GM12864 (cell line): ENCODE measurements around the gene LAT.
"Not testable (repeated sequence)": the region's sequence is repeated elsewhere in the genome, so short reads cannot be mapped to it uniquely, and the experiment has no call there.

Experiments used
- DNase-seq: peaks from one replicate; pipeline ENCODE4 v3.0.0-alpha.2; 2011; ENCODE audit warnings: low read depth
- H3K4me3 ChIP-seq: 2 replicates; pipeline ENCODE4 v1.5.1; 2011; ENCODE audit warnings: mild to moderate bottlenecking, low read depth, low read length, control low read depth
- TF ChIP-seq, protein P1 (sequence below): IDR thresholded peaks from 2 replicates; pipeline ENCODE4 v1.5.1; 2011; ENCODE audit warnings: low read depth, mild to moderate bottlenecking, moderate library complexity, low read length, control low read depth, inconsistent platforms; ENCODE audit errors: missing control alignments

The LAT gene

DNA sequence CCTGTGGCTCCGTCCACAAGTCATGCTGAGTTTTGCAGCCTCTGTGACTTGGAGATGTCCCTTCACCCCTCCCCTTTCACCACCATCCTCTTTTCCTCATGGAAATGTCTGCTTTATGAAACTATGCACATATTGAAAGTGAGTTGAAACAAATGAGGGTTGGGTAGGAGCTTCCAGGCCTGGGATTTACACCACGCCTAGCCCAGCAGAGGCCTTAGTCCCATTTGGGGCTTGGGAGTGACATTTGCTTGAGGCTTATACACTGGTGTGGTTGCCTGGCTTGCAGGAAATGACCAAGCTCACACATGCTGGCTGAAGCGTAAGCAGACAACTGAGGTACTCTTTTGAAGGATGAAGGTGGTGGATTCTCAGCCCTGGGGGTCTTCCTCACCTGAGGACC is 20.8 kb upstream of the LAT start:
- DNase-seq, result no peak
- TF ChIP-seq, protein P1, sequence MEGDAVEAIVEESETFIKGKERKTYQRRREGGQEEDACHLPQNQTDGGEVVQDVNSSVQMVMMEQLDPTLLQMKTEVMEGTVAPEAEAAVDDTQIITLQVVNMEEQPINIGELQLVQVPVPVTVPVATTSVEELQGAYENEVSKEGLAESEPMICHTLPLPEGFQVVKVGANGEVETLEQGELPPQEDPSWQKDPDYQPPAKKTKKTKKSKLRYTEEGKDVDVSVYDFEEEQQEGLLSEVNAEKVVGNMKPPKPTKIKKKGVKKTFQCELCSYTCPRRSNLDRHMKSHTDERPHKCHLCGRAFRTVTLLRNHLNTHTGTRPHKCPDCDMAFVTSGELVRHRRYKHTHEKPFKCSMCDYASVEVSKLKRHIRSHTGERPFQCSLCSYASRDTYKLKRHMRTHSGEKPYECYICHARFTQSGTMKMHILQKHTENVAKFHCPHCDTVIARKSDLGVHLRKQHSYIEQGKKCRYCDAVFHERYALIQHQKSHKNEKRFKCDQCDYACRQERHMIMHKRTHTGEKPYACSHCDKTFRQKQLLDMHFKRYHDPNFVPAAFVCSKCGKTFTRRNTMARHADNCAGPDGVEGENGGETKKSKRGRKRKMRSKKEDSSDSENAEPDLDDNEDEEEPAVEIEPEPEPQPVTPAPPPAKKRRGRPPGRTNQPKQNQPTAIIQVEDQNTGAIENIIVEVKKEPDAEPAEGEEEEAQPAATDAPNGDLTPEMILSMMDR, result no peak
- no peak overlapping the region for H3K4me3 ChIP-seq

DNA sequence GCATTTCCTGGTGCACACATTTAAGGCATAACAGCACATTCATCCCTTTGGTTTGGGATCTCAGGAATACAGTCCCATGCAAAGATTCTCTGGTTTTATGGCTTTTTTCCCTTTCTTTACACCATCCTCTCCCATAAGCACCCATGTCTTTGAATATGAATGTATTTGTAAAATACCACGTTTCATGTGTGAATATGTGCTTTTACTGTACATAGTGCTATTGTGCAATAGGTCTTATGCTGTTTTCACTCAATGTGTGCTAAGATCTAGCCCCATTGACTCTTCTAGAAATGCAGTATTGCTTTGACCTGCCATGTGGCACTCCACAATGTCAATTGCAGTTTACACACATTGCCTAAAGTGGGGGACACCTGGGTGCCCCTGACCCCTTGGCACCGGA is 20.4 kb upstream of the LAT start:
- TF ChIP-seq, protein P1, result no peak
- H3K4me3 ChIP-seq, result no peak overlapping the region
- DNase-seq, result no peak

DNA sequence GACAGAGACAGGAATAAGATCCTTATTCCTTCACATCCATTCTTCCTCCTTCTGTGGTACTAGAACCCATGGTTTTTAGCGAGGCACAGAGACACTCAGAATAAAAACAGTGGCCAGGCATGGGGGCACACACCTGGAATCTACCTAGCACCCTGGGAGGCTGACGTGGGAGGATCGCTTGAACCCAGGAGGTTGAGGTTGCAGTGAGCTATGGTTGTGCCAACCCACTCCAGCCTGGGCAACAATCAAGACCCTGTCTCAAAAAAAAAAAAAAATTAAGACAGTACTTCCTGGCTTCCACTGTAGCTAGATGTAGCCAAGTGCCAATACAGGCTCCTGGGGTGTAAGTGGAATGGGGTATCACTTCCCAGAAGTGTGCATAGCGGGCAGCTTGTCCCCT is 17.7 kb upstream of the LAT start:
- TF ChIP-seq, protein P1, result no peak
- no peak overlapping the region for H3K4me3 ChIP-seq
- no peak for DNase-seq

DNA sequence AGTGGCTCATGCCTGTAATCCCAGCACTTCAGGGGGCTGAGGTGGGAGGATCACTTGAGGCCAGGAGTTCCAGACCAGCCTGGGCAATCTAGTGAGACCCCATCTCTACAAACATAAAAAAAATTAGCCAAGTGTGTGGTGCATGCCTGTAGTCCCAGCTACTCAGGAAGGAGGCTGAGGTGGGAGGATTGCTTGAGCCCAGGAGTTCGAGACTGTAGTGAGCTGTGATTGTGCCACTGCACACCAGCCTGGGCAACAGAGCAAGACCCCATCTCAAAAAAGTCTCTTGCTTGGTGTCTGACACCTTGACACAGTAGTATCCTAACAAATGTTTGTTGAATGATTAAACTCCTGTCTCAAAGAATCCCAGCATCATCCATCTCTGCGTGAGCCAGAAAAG is 15.2 kb upstream of the LAT start:
- not testable (repeated sequence) for DNase-seq

DNA sequence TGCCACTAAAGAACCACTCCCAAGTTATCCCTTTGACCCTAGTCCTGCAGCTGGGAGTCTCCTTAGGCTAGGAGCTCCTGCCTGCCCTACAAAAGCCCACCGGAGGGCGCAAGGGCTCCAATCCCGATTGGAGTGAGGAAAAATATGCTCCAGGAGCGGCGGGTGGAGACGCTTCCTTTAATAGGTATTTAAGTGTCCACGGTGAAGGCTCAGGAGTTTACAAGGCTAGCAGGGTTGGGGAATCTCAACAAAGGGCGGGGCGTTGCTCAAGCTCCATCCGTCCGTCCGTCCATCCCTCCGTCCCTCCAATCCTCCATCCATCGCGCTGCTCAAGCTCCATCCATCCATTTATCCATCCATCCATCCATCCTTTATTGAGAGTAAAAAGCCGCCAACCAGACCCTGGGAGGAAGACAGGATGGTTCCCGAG is 10.8 kb upstream of the LAT start:
- H3K4me3 ChIP-seq, result peak overlapping the region; percentile 96
- TF ChIP-seq, protein P1, result peak; percentile 46
- no peak for DNase-seq

More for the DNA sequence above, 15.2 kb upstream of the LAT start:
- not testable (repeated sequence) for H3K4me3 ChIP-seq

DNA sequence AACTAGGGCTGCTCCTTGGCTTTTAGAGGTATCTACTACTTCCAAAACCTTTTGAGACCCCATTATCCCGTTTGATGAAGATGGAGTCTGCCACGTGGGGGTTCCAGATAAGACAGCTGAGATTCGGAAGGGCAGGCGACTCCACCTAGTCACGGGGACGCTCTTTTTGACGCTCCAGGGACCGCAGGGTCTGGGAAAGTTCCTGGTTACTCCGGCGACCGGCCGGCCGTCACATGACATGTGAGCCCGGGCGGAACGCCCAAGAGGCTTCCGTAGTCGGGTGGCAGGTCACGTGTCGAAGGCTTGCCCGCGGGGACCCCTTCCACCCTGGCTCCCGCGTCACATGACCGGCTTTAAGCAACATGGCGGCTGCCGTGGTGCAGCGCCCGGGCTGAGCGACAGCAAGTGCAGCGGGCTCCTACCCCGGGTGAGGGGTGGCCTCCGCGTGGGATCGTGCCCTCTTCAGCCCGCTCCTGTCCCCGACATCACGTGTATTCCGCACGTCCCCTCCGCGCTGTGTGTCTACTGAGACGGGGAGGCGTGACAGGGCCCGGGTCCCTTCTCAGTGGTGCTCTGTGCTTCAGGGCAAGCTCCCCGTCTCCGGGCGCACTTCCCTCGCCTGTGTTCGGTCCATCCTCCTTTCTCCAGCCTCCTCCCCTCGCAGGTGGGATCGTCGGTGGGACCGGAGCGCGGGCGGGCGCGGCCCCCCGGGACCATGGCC is 10.3 kb upstream of the LAT start, which contains the start of gene SPNS1:
Gene SPNS1, plus strand, starts transcription at position 342 of the 721 bp plus-strand sequence. Its CDS starts 374 bp downstream, at position 716.
- peak; percentile 86 for DNase-seq
- TF ChIP-seq, protein P1, result no peak
- H3K4me3 ChIP-seq, result peak within 1 kb of the TSS; percentile 96

DNA sequence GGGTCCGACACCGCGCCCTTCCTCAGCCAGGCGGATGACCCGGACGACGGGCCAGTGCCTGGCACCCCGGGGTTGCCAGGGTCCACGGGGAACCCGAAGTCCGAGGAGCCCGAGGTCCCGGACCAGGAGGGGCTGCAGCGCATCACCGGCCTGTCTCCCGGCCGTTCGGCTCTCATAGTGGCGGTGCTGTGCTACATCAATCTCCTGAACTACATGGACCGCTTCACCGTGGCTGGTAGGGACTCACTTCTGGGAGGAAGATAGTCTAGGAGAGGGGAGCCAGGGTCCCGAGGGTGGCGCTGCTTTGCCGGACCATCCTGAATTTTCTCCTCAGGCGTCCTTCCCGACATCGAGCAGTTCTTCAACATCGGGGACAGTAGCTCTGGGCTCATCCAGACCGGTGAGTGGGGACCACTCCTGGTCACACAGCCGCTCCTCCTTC is 9.7 kb upstream of the LAT start:
- DNase-seq, result no peak
- TF ChIP-seq, protein P1, result no peak

More for the DNA sequence above, 9.7 kb upstream of the LAT start:
- H3K4me3 ChIP-seq, result peak overlapping the region; percentile 96
